Effector CD4-positive, alpha-beta T cell (primary cell): ENCODE measurements around the gene CORO7.

ENCODE experiments used
- DNase-seq: peaks from one replicate; pipeline ENCODE4 v3.0.0-alpha.2; 2020

The CORO7 gene

GRCh38 chr16:4383591-4384444 is 32.6 kb downstream of the CORO7 start:
- DNase-seq = no peak

DNA sequence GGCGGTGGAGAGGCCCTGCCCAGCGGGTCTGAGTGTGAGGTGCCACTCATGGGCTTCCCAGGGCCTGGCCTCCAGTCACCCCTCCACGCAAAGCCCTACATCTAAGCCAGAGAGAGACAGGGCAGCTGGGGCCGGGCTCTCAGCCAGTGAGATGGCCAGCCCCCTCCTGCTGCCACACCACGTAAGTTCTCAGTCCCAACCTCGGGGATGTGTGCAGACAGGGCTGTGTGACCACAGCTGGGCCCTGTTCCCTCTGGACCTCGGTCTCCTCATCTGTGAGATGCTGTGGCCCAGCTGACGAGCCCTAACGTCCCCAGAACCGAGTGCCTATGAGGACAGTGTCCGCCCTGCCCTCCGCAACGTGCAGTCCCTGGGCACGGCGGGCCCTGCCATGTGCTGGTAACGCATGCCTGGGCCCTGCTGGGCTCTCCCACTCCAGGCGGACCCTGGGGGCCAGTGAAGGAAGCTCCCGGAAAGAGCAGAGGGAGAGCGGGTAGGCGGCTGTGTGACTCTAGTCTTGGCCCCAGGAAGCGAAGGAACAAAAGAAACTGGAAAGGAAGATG is 33.5 kb downstream of the CORO7 start:
- DNase-seq = no peak

GRCh38 chr16:4381935-4382794 is 34.2 kb downstream of the CORO7 start:
- no peak for DNase-seq

DNA sequence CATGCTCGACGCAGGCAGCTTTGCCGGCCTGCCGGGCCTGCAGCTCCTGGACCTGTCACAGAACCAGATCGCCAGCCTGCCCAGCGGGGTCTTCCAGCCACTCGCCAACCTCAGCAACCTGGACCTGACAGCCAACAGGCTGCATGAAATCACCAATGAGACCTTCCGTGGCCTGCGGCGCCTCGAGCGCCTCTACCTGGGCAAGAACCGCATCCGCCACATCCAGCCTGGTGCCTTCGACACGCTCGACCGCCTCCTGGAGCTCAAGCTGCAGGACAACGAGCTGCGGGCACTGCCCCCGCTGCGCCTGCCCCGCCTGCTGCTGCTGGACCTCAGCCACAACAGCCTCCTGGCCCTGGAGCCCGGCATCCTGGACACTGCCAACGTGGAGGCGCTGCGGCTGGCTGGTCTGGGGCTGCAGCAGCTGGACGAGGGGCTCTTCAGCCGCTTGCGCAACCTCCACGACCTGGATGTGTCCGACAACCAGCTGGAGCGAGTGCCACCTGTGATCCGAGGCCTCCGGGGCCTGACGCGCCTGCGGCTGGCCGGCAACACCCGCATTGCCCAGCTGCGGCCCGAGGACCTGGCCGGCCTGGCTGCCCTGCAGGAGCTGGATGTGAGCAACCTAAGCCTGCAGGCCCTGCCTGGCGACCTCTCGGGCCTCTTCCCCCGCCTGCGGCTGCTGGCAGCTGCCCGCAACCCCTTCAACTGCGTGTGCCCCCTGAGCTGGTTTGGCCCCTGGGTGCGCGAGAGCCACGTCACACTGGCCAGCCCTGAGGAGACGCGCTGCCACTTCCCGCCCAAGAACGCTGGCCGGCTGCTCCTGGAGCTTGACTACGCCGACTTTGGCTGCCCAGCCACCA is 35.1 kb downstream of the CORO7 start:
- no peak for DNase-seq

DNA sequence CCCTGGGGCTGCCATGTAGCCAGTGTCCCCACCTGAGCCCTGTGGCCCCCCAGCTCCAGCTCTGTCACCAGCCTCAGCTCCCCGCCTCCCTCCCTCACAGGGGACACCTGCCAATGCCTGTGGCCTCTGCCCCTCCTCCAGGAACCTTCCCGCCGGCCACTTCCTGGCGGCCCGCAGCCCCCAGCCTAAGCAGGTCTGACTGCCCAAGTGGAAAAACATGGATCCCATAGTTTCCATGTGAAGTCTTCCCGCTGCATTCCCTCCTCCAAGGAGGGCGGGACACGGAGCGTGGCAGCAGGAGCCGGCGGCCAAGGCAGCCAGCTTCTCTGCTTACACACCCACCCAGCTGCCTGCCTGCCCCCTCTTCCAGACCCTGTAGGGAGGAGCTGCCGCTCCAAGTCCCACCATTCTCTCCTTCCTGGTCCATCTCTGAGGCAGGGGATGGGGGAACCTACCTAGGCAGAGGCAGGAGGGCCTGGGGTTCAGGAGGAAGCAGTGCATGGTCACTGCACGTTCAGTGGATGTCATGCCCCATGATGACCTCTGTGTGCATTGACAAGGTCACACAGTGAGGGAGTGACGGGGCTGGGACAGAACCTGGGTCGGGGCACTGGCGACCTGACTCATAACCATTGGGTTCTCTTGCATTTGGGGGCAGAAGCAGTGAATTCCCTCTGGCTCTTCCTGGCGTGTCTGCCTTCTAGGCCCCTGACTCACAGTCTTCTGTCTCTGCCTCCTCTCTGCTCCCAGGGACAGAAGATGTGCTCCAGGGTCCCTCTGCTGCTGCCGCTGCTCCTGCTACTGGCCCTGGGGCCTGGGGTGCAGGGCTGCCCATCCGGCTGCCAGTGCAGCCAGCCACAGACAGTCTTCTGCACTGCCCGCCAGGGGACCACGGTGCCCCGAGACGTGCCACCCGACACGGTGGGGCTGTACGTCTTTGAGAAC is 36.0 kb downstream of the CORO7 start:
- no peak for DNase-seq

DNA sequence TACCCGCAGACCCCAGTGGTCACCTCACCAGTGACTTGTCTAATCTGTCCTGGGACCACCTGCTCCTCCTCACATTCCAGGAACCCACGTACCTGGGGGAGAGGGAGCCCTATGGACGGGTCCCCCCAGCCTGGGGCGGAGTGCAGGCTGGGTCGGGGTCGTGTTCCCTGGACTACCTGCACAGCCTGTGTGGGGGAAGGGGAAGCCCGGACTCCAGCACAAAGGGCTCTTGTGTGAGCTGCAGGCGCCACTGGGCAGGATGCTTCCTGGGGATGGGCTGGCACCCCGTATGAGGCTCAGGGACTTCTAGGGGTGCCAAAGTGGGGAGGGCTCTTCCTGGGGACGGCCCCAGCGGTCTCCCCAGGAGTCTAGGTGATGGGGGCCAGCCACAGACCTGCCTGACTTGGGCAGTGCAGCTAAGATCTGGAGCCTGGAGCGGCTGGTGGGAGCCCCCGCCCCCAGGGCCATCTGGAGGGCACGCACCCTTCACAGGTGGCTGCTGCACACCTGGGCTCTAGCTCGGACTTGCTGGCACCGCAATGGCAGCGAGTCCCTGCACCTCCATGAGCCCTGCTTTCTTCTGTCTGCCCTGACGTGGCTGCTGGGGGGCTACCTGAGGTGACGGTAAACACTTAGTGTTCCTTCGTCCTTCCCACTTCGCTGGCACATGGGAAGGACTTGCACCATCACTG is 37.3 kb downstream of the CORO7 start:
- no peak for DNase-seq

GRCh38 chr16:4378161-4378666 is 38.2 kb downstream of the CORO7 start:
- no peak for DNase-seq

GRCh38 chr16:4377573-4378154 is 38.7 kb downstream of the CORO7 start:
- DNase-seq = no peak

- DNase-seq = no peak
Measured at GRCh38 chr16:4376893-4377572, 39.4 kb downstream of the CORO7 start.

DNA sequence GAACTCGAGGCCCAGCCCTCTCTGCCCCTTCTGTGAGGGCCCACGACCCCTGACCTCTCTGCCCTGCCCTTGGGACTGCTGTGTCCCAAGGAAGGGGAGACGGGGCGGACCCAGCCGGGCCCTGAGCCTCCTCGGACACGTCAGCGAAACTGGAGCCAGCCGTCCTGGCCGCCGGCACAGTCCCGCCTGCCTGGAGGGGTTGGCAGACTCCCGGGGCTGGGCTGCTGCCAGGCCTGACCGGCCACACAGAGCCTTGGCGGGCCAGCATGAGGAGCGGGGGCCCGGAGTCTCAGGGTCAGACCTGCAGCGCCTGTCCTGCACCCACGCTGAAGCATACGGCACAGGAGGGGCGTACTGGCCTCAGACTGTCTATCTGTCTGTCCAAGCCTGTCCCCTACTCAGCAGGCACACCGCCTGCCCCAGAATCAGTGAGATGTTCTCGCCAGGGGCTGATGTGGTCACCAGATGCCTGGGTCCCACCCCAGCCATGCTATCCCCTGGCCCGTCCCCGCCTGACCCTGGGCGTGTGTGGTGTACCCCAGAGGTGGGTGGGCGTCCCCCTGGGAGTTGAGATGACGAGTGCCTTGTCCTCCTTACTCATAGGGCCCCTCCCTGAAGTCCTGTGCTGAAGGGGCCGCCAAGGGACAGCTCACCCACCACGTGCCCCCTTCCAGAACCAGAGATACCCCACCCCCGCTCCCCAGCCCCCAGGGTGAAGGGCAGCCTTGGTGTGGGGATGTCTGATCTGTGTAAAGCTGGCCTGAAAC is 40.1 kb downstream of the CORO7 start:
- no peak for DNase-seq

GRCh38 chr16:4375717-4376116 is 40.7 kb downstream of the CORO7 start:
- DNase-seq = no peak

- no peak for DNase-seq
Measured at GRCh38 chr16:4373909-4374742, 42.3 kb downstream of the CORO7 start.

- no peak for DNase-seq
Measured at GRCh38 chr16:4373356-4373908, 43.0 kb downstream of the CORO7 start.

DNA sequence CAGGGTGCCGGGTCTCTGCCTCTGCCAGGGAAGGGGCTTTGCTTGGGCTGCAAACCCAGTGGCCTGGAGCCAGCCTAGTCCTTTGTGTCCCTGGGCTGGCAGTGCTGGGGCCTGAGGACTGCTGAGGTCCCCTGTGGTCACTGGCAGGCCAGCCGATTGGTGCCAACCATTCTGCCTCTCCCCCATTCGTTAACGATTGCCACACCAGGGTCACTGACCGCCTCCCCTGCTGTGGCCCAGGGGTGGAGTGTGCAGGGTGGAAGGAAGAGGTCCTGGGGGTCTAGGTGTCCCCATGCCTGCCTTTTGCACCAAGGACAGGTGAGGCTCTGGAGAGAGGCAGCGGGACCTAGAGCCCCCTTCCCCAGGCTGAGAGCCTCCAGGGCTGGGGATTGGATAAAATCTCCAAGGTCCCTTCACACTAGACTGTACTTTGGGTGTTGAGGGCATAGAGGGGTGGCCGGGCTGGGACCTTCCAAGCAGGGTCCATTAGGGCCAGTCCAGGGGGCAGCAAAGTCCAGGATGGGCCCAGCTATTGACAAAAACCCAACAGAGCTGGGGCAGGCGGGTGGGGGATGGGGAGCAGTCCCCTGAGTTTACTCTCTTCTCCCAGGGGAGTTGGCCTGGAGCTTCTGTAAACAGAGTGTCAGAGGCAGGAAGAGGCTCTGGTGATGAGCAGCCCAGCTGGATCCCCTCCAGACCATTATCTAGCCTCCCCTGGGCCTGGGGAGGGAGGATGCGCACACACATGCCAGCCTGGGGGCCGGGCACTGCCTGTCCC is 43.6 kb downstream of the CORO7 start:
- no peak for DNase-seq

DNA sequence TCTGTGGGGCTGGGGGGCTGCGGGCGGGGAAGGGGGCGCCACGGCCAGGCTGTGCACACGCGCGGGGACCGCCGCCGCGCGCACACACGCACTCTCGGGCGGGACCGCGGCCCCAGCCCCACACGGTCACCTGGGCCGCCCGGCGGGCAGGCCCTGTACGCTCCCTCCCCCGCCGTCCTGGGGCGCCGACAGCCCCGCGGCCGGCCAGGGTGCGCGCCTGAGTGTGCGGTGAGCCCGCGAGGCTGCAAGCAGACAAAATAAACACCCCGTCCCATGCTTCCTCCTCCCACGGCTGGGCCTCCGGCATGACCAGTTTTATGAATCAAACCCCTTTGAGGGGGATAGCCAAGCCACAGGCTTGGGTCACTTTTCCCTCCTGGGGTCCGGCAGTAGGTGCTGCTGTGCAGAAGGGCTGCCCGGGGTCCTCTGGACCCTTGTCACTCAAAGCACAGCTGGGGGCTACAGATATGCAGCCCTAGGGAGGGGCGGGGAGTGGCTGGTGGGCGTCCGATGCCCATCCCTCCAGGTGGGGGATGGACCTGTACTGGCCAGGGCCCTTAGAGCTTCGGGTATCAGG is 44.3 kb downstream of the CORO7 start:
- no peak for DNase-seq

- peak; percentile 69 for DNase-seq
Measured at GRCh38 chr16:4371357-4372000, 44.9 kb downstream of the CORO7 start, which contains the start of gene VASN. Gene VASN, plus strand, starts transcription at chr16:4371848. Its CDS starts 9,030 bp downstream, at chr16:4380878.
